Activated naive CD8-positive, alpha-beta T cell treated with anti-CD3 and anti-CD28 coated beads, Interleukin-2, amount 50 U/mL, for 24 hours (primary cell): Measurements from ENCODE around the gene BCL7A.

ENCODE experiments used
- ATAC-seq: fragments of 150-1000 bp; cut with Tn5 transposase; one replicate; pipeline ENCODE4 v1.10.0; 2021
- DNase-seq: peaks from one replicate; pipeline ENCODE4 v3.0.0; 2021
- H3K27ac Mint-ChIP-seq: one replicate; pipeline ENCODE4 v1.8.0; 2021; ENCODE audit warnings: mild to moderate bottlenecking, mixed read lengths
- H3K27me3 Mint-ChIP-seq: one replicate; pipeline ENCODE4 v1.8.0; 2021; ENCODE audit warnings: mixed read lengths
- H3K36me3 Mint-ChIP-seq: one replicate; pipeline ENCODE4 v1.8.0; 2021; ENCODE audit warnings: low read depth, mixed read lengths
- H3K4me1 Mint-ChIP-seq: one replicate; pipeline ENCODE4 v1.8.0; 2021; ENCODE audit warnings: mixed read lengths
- H3K4me3 Mint-ChIP-seq: one replicate; pipeline ENCODE4 v1.8.0; 2021; ENCODE audit warnings: mild to moderate bottlenecking, moderate library complexity, mixed read lengths
- H3K9me3 Mint-ChIP-seq: one replicate; pipeline ENCODE4 v1.8.0; 2021; ENCODE audit warnings: mixed read lengths

BCL7A gene

DNA sequence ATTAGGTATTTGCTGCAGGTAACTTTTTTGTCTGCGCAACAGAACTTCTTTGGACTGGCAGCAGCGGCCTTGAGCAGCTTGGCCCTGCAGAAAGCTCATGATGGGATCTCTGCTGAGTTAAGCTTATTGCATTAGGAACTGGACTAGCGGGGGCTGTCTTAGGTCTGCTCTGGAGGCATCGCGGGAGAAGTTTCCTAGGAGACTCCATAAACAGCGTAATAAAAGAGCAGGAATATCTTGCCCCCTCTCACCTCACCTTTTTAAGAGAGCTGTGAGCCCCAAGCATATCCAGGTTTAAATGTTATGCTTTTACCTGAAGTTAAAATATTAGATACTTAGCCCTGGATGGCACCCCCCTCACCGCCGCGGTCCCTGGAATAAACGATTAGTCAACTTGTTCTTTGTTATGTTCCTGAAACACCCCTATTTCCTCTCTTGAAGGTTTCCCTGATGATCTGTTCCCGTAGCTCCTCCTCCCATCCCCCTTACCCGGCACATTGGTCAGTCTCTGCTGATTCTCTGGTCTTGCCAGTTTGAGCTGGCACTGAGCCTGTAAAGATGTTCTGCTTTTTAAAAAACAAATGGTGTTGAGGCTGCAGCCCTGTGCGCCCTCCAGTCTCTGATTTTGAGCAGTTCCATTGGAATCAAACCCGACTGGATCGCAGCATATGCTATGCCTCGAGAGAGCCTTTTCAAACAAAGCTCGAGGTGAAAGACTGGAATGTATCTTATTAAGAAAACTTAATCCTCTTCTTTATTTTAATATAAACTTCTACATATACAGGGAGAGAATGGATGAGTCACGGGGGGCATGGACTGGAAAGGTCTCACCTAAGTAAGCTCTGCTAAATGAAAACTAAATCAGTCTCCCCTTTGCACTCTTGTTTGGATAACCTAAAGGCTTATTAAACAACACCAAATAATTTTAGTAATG, 58.7 kb downstream of the BCL7A start:
- H3K27me3 Mint-ChIP-seq = no peaks in the 10 kb centered on the region
- no peaks in the 10 kb centered on the region for H3K9me3 Mint-ChIP-seq
- no peak for ATAC-seq
- H3K4me1 Mint-ChIP-seq = peaks cover 77% of the 10 kb centered on the region
- peaks cover 30% of the 10 kb centered on the region for H3K36me3 Mint-ChIP-seq
- peak; percentile 41 for DNase-seq
- peak overlapping the region; percentile 88 for H3K27ac Mint-ChIP-seq
- H3K4me3 Mint-ChIP-seq = peak overlapping the region; percentile 91

DNA sequence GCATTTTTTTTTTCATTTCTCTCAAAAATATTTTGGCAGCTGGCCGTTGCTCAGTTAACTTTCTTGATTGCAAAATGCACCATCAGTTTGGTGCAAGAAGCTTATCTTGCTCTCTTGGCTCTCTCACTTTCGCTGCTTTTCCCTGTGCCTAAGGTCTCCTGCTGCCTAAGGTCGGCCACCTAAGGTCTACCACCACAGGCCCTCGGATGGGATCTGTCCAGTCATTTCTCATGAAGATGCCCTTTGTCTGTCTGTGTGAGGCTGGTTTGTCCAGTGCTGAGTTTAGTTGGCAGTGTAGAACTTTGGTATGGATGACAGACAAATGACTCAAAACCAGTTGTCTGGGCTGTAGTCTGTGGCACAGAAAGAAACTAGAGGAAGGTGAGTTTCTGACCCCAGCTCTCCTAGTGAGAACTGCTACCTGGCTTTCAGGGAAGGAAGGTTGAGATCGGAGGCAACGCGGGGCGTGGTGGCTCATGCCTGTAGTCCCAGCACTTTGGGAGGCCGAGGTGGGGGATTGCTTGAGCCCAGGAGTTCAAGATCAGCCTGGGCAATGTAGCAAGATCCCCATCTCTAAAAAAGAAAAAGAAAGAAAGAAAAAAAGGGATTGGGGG, 59.5 kb downstream of the BCL7A start:
- peak overlapping the region; percentile 91 for H3K4me3 Mint-ChIP-seq
- peak; percentile 48 for ATAC-seq
- peak overlapping the region; percentile 87 for H3K27ac Mint-ChIP-seq
- no peaks in the 10 kb centered on the region for H3K27me3 Mint-ChIP-seq
- H3K9me3 Mint-ChIP-seq = no peaks in the 10 kb centered on the region
- no peak for DNase-seq
- peaks cover 34% of the 10 kb centered on the region for H3K36me3 Mint-ChIP-seq
- peaks cover 85% of the 10 kb centered on the region for H3K4me1 Mint-ChIP-seq

DNA sequence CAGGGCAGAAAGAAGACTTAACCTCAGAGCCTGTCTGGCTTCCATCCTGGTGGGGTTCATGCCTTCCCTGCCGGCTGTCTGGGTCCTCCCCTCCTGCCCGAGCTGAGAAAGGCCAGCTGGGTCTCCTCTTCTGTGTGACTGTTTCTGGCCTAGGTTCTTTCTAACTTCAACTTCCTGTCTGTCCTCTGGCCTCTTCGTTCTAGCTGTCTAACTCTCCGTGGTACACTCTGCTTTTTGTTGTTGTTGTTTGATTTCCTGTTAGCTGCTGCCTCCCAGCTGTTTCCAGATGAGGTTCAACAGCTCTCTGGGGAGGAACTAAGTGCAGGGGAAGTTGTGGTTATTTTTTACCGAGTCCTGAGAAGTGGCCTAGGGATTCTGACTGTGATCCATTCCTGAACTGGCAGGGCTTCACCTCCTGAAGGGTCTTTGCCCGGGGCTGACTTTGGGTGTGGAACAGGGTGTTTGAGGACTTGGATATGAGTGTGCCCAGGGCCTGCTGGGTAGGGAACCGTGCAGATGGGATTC, 60.1 kb downstream of the BCL7A start:
- H3K27me3 Mint-ChIP-seq = no peaks in the 10 kb centered on the region
- H3K27ac Mint-ChIP-seq = peak overlapping the region; percentile 87
- H3K4me3 Mint-ChIP-seq = peak overlapping the region; percentile 91
- peaks cover 38% of the 10 kb centered on the region for H3K36me3 Mint-ChIP-seq
- H3K9me3 Mint-ChIP-seq = no peaks in the 10 kb centered on the region
- DNase-seq (no peak), ATAC-seq (no peak)
- H3K4me1 Mint-ChIP-seq = peaks cover 87% of the 10 kb centered on the region

DNA sequence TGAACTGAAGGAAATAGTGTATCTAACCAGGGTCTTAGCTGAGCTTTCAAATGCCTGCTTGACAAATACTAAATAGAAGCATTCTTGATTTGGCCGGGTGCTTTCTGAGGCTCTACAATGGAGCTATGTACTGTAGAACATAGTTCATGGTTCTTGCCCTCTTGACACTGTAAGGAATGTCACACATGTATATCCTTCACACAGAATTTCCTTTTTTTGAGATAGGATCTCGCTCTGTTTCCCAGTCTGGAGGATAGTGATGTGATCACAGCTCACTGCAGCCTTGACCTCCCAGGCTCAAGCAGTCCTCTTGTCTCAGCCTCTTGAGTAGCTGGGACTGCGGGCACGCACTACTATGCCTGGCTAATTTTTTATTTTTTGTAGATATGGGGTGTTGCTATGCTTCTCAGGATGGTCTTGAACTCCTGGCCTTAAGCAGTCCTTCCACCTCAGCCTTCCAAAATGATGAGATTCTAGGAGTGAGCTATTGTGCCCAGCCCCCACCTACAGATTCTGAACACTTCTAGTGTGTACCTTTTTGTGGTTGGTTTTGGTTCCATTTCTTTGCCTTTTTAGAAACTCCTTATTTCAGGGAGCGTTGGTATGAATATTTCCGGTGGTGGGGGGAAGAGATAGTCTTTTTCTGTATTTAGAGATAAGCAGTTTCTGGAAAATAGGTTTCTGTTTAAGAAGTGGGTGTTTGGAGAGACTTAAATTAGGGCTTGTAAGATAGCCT, 61.1 kb downstream of the BCL7A start:
- ATAC-seq = peak; percentile 9
- H3K4me1 Mint-ChIP-seq = peaks cover 87% of the 10 kb centered on the region
- H3K27me3 Mint-ChIP-seq = no peaks in the 10 kb centered on the region
- no peak for DNase-seq
- H3K27ac Mint-ChIP-seq = peak overlapping the region; percentile 87
- no peaks in the 10 kb centered on the region for H3K9me3 Mint-ChIP-seq
- H3K36me3 Mint-ChIP-seq = peaks cover 46% of the 10 kb centered on the region
- peak overlapping the region; percentile 91 for H3K4me3 Mint-ChIP-seq

DNA sequence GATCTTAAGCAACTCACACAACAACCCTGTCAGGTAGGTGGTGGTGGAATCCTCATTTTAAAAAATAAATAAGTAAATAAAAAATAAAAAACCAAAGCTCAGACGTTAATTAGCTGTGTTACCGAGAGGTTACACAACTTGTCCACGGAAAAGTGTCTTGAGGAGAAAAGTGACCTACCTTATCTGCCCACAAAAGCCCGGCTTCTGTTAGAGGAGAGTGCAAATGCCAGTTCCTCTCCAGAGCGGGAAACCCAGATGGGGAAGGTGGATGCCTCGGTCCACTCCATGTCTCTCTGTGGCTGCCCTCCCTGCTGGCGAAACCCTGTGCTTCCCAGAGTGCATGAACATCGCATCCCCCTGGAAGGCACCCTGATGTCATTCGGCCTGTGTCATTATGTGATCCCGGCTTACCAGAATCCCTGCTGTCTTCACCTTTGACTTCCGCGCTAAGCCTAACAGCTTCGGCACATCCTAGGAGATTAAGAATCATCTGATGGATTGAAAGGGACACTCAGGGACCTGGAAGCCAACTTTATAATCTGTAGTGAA, 63.2 kb downstream of the BCL7A start:
- Mint-ChIP-seq H3K36me3 (peaks cover 48% of the 10 kb centered on the region), H3K9me3 (no peaks in the 10 kb centered on the region), H3K4me3 (no peak overlapping the region), H3K27me3 (no peaks in the 10 kb centered on the region), H3K4me1 (peaks cover 87% of the 10 kb centered on the region), H3K27ac (no peak overlapping the region)
- ATAC-seq (no peak), DNase-seq (no peak)

DNA sequence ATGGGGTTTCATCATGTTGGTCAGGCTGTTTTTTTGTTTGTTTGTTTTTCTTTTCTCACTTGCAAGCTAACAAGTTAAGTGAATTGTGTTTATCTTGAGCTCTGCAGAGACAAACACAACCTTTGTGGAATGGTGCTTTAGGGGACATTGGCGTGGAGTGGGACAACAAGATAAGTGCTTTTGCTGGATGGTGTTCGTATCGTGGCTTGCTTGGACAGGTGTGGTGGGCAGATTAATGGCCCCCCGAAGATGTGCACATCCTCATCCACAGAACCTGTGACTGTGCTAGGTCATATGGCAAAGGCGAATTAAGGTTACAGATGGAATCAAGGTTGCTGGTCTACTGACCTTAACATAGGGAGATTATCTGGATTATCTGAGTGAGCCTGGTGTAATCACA, 63.9 kb downstream of the BCL7A start:
- peaks cover 47% of the 10 kb centered on the region for H3K36me3 Mint-ChIP-seq
- H3K27me3 Mint-ChIP-seq = no peaks in the 10 kb centered on the region
- DNase-seq (no peak), ATAC-seq (no peak)
- H3K4me3 Mint-ChIP-seq = peak overlapping the region; percentile 33
- peaks cover 80% of the 10 kb centered on the region for H3K4me1 Mint-ChIP-seq
- peak overlapping the region; percentile 69 for H3K27ac Mint-ChIP-seq
- no peaks in the 10 kb centered on the region for H3K9me3 Mint-ChIP-seq

DNA sequence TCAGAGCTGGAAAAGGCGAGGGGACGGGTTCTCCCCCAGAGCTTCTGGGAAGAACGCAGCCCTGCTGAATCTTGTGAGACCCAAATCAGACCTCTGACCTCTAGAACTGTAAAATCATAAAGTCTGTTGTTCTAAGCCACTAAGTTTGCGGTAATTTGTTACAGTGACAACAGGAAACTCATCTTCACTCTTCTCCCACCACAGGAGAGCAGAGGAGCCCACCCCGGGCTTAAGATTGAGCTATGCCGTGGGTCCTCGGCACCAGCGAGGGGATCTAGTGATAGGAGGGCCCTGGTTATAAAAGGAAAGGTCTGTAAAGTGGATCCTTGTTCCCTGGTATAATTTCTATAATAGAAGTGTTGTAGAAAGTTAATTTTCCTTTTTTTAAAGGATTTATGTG, 64.4 kb downstream of the BCL7A start:
- ATAC-seq (no peak), DNase-seq (no peak)
- peaks cover 47% of the 10 kb centered on the region for H3K36me3 Mint-ChIP-seq
- H3K4me3 Mint-ChIP-seq = peak overlapping the region; percentile 33
- H3K9me3 Mint-ChIP-seq = no peaks in the 10 kb centered on the region
- H3K27ac Mint-ChIP-seq = peak overlapping the region; percentile 69
- H3K4me1 Mint-ChIP-seq = peaks cover 75% of the 10 kb centered on the region
- no peaks in the 10 kb centered on the region for H3K27me3 Mint-ChIP-seq

DNA sequence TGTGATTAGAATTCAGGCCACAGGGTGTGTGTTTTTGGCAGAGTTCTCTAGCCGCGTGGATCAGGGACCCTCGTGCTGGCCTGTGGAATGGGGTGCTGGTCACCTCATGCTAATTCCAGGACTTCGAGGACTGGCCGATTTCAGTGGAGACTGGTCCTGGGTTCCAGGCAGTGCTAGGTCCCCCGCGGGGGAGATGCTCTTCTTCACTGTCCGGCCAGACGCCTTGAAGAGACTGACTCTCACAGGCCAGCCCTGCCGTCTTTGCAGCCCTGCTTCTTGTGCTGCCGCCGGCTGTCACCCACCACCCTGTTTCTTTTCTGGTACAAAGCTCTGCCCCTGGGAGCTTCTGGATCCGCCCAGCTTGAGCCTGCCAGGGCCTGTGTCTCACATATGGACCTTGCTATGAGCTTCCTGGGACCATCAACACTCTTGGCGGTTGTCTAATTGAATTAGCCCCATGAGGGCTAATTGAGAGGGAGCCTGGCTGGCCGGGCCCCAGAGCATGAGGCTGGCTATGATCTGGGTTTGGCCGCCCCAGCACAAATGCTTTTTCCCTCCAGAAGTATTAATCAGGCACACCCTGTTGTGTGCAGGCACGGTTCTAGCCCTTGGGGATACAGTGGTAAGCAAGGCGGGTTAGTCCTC, 65.1 kb downstream of the BCL7A start:
- H3K27ac Mint-ChIP-seq = peak overlapping the region; percentile 79
- H3K36me3 Mint-ChIP-seq = peaks cover 50% of the 10 kb centered on the region
- peaks cover 69% of the 10 kb centered on the region for H3K4me1 Mint-ChIP-seq

DNA sequence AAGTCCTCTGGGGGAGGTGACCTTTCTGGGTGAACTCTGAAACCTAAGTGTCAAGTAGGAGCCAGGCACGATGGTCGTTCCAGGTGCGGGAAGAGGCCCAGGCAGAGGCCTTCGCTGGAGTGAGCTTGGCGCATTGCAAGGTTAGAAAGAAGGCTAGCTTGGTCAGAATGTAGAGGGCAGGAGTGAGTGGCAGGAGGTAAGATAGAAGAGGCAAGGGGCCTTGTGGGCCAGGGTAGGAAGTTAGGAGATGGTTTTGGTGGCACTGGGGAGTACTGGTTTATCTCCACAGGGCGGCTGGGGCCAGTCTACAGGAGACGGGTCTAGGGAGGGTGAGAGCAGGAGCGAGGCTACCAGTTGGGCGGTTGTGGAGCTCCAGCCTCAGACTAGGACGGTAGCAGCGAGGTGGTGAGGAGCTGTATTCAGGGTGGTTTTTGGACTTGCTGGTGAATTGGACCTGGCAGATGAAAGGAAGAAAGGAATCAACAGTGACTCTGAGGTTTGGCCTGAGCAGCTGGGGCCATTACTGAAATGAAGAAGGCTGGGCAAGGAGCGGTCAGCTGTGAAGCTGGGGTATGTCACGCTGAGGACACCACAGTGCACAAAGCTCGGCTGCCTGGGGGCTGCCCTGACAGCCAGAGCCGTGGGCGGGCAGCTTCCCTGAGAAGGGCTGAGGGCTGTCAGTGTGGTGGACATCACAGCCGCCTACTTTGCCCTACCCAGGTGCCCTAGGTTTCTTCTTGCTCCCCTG, 65.9 kb downstream of the BCL7A start:
- Mint-ChIP-seq H3K36me3 (peaks cover 50% of the 10 kb centered on the region), H3K4me3 (peak overlapping the region; percentile 30), H3K27ac (peak overlapping the region; percentile 79)

More for the DNA sequence above, 65.1 kb downstream of the BCL7A start:
- Mint-ChIP-seq H3K4me3 (peak overlapping the region; percentile 33), H3K27me3 (no peaks in the 10 kb centered on the region), H3K9me3 (no peaks in the 10 kb centered on the region)
- ATAC-seq (no peak), DNase-seq (no peak)

DNA sequence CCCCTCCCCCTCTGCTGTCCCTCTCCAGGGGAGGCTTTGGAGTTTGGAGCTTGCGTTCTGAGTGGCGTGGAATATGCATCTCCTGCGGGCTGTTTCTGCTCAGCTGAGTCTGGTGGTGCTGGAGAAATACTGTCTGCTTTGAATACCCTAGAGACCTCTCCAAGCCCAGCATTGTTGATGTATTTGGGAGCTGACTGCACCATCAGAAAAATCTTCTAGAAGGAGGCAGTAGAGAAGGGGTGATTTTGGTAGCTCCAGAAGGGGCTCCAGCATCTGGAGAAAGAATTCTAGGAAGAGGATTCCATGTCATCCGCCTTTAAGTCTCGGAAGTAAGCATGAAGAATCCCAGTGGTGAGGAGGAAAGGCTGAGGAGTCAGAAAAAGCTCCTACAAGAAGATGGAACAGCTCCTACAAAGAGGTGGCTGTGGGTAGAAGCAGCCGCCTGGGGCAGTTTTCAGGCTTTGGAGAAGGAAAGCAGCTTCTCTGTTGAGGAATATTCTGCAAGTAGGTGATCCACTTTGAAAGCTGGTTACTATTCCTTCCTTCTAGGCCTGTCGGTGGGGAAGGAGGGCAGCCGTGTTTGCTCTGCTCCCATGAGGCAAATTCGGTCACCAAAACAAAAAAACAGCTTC, 66.6 kb downstream of the BCL7A start:
- ATAC-seq = no peak
- Mint-ChIP-seq H3K27me3 (no peaks in the 10 kb centered on the region), H3K4me3 (no peak overlapping the region), H3K36me3 (peaks cover 45% of the 10 kb centered on the region), H3K4me1 (peaks cover 53% of the 10 kb centered on the region), H3K9me3 (no peaks in the 10 kb centered on the region), H3K27ac (peak overlapping the region; percentile 69)
- DNase-seq = no peak

More for the DNA sequence above, 65.9 kb downstream of the BCL7A start:
- Mint-ChIP-seq H3K4me1 (peaks cover 60% of the 10 kb centered on the region), H3K9me3 (no peaks in the 10 kb centered on the region), H3K27me3 (no peaks in the 10 kb centered on the region)
- peak; percentile 21 for ATAC-seq
- no peak for DNase-seq

DNA sequence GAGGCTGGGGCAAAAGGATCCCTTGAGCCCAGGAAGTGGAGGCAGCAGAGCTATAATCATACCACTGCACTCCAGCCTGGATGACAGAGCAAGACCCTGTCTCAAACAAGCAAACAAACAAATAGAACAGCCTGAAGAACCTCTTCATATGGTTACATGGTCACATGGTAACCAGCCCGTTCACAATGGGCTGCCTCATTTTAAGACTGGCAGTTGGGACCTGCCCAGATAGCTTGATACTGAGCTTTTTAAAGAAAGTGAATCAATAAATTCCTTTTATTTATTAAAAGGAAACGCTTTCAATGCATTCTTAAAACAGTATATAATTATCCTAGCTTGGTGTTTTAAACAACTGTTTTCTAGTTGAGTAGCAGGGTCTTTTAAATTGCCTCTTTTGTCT, 67.4 kb downstream of the BCL7A start:
- Mint-ChIP-seq H3K36me3 (peaks cover 39% of the 10 kb centered on the region), H3K9me3 (no peaks in the 10 kb centered on the region), H3K4me3 (no peak overlapping the region), H3K4me1 (peaks cover 45% of the 10 kb centered on the region), H3K27me3 (no peaks in the 10 kb centered on the region), H3K27ac (peak overlapping the region; percentile 25)
- ATAC-seq = no peak
- no peak for DNase-seq

DNA sequence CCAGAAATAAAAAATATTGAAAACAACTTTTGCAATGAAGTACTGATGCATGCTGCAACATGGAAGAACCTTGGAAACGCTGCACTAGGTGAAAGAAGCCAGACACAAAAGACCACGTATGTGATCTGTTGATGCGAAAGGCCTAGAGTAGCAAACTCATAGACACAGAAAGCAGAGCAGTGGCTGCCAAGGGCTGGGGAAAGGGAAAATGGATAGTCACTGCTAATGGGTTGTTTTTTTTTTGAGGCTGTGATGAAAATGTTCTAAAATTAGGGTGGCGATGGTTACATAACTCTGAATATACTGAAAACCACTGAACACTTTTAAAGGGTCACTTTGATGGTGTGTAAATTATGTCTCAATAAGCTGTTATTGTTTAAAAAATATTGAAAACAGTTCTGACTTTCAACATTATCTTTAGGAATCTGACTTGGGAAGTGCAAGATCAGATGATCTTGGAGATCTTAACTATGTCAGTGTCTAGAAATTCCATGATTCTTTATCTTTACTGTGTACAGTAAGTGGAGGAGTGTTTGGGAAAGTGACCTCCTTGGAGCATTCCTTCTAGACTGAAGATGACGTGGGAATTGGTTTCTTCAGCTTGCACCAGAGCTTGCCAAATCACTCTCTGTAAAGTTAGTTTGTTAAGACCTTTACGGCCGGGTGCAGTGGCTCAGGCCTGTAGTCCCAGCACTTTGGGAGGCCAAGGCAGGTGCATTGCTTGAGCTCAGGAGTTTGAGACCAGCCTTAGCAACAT, 69.3 kb downstream of the BCL7A start:
- H3K36me3 Mint-ChIP-seq = peaks cover 24% of the 10 kb centered on the region
- H3K4me3 Mint-ChIP-seq = no peak overlapping the region
- H3K27ac Mint-ChIP-seq = no peak overlapping the region
- H3K9me3 Mint-ChIP-seq = no peaks in the 10 kb centered on the region
- H3K4me1 Mint-ChIP-seq = peaks cover 28% of the 10 kb centered on the region
- ATAC-seq (no peak), DNase-seq (no peak)
- no peaks in the 10 kb centered on the region for H3K27me3 Mint-ChIP-seq
